A549 (cell line): ENCODE results near the gene UNC79. TPM values are rescaled to one million over a fixed set of nuclear protein-coding genes. Genes with fewer than 3 reads are reported as not detected.
A peak's percentile ranks its signal among the peaks of the same experiment; 100 is the strongest.

ENCODE experiments used
- ATAC-seq, 2 experiments: fragments of 200-7000 bp in 1 of 2; fragments of >200 bp in 1 of 2; cut with Nextera tagmentation in 1 of 2; cut with Tn5 transposase in 1 of 2; 3 replicates each; pipeline versions ENCODE4 v1.8.0 to v1.9.1; 2018 to 2020; ENCODE audit warnings: mild to moderate bottlenecking in 1 of 2, moderate library complexity in 1 of 2
- CTCF ChIA-PET: fragments of 300-600 bp; sonication (Branson Sonifier 250); formaldehyde crosslinking; extraction: SDS; loops from one replicate; lab custom pipeline; 2021; ENCODE audit warnings: antibody characterized with exemption, inconsistent platforms; lab: Yijun Ruan, JAX
- POLR2A ChIA-PET: fragments of 350-600 bp; formaldehyde crosslinking; extraction: SDS; loops from one replicate; lab custom pipeline; 2021; ENCODE audit warnings: antibody characterized with exemption, inconsistent platforms; lab: Yijun Ruan, JAX
- DNase-seq, 2 experiments: peaks; one replicate each; pipeline versions ENCODE4 v3.0.0 to v3.0.0-alpha.2; 2011 to 2016; ENCODE audit warnings: low read depth in 1 of 2, low spot score in 1 of 2
- FAIRE-seq: peaks from 2 replicates; lab custom pipeline; 2011; peaks lifted over from hg19 to GRCh38; lab: Jason Lieb, UNC
- H3K27ac ChIP-seq, 2 experiments: fragments of >200 bp; sonication (Bioruptor Twin); formaldehyde crosslinking; 3 replicates each; pipeline ENCODE4 v1.5.1; 2016 to 2017
- H3K4me1 ChIP-seq: fragments of >200 bp; sonication (Bioruptor Twin); formaldehyde crosslinking; 3 replicates; pipeline ENCODE4 v1.6.1; 2016
- H3K4me2 ChIP-seq: fragments of >200 bp; sonication (Bioruptor Twin); formaldehyde crosslinking; 3 replicates; pipeline ENCODE4 v1.6.1; 2016
- H3K4me3 ChIP-seq: fragments of >200 bp; sonication (Bioruptor Twin); formaldehyde crosslinking; 3 replicates; pipeline ENCODE4 v1.5.1; 2016
- H3K9me3 ChIP-seq: fragments of >200 bp; sonication (Bioruptor Twin); formaldehyde crosslinking; 3 replicates; pipeline ENCODE4 v1.6.1; 2016
- CBX8 ChIP-seq: fragments of 200-600 bp; sonication (generic); IDR thresholded peaks from 2 replicates; pipeline ENCODE4 v1.6.1; 2016
- CEBPB ChIP-seq, 2 experiments: fragments of >200 bp in 1 of 2; sonication (Bioruptor Twin) in 1 of 2; formaldehyde crosslinking in 1 of 2; IDR thresholded peaks; 2 replicates each; pipeline ENCODE4 v1.6.1; 2012 to 2016
- CHD2 ChIP-seq: fragments of 150-350 bp; IDR thresholded peaks from 2 replicates; pipeline ENCODE4 v1.6.1; 2014; ENCODE audit warnings: low read length; ENCODE audit not compliant: partially characterized antibody
- CTCF ChIP-seq: fragments of >200 bp; sonication (Bioruptor Twin); formaldehyde crosslinking; IDR thresholded peaks from 3 replicates; pipeline ENCODE4 v1.5.1; 2016
- EHMT2 ChIP-seq: fragments of 200-600 bp; sonication (generic); IDR thresholded peaks from 2 replicates; pipeline ENCODE4 v1.6.1; 2016; ENCODE audit warnings: antibody characterized with exemption, low read depth, mild to moderate bottlenecking, moderate library complexity
- EP300 ChIP-seq, 2 experiments: fragments of >200 bp; sonication (Bioruptor Twin); formaldehyde crosslinking; IDR thresholded peaks; 2 replicates in 1 of 2; 3 replicates in 1 of 2; pipeline ENCODE4 v1.6.1; 2016 to 2017
- FOSL2 ChIP-seq, 2 experiments: fragments of 450-650 bp in 1 of 2; fragments of >200 bp in 1 of 2; sonication (Bioruptor Twin) in 1 of 2; formaldehyde crosslinking; IDR thresholded peaks; 2 replicates each; pipeline versions ENCODE4 v1.5.0 to v1.6.1; 2016 to 2020; ENCODE audit warnings: mild to moderate bottlenecking in 1 of 2, moderate library complexity in 1 of 2
- GATA3 ChIP-seq: IDR thresholded peaks from 2 replicates; pipeline ENCODE4 v1.6.1; 2012; ENCODE audit warnings: borderline replicate concordance
- HES2 ChIP-seq: fragments of >200 bp; sonication (Bioruptor Twin); formaldehyde crosslinking; IDR thresholded peaks from 2 replicates; pipeline ENCODE4 v1.6.1; 2016
- HOXB13 ChIP-seq: fragments of 250-450 bp; sonication (Bioruptor Pico); IDR thresholded peaks from 2 replicates; pipeline ENCODE4 v1.5.0; 2020; ENCODE audit warnings: low read depth, mild to moderate bottlenecking, moderate library complexity
- HOXB5 ChIP-seq: fragments of 250-450 bp; sonication (Bioruptor Pico); IDR thresholded peaks from 2 replicates; pipeline ENCODE4 v1.5.0; 2020; ENCODE audit warnings: mild to moderate bottlenecking, moderate library complexity
- KDM5A ChIP-seq: fragments of 200-600 bp; sonication (generic); IDR thresholded peaks from 2 replicates; pipeline ENCODE4 v1.6.1; 2016; ENCODE audit warnings: antibody characterized with exemption, mild to moderate bottlenecking
- PBX3 ChIP-seq: IDR thresholded peaks from 2 replicates; pipeline ENCODE4 v1.6.1; 2012
- PHF8 ChIP-seq: fragments of 200-600 bp; sonication (generic); IDR thresholded peaks from 2 replicates; pipeline ENCODE4 v1.6.1; 2016; ENCODE audit warnings: low read depth, mild to moderate bottlenecking, antibody characterized with exemption, moderate library complexity, borderline replicate concordance
- POLR2A ChIP-seq: IDR thresholded peaks from 2 replicates; pipeline ENCODE4 v1.6.1; 2012; ENCODE audit warnings: mild to moderate bottlenecking, low read length
- RAD21 ChIP-seq, 2 experiments: fragments of >200 bp in 1 of 2; sonication (Bioruptor Twin) in 1 of 2; formaldehyde crosslinking in 1 of 2; IDR thresholded peaks in 1 of 2; conservative IDR thresholded peaks in 1 of 2; 2 replicates in 1 of 2; 3 replicates in 1 of 2; pipeline ENCODE4 v1.6.1; 2012 to 2018; ENCODE audit warnings: inconsistent platforms in 1 of 2
- RCOR1 ChIP-seq: fragments of 150-350 bp; IDR thresholded peaks from 2 replicates; pipeline ENCODE4 v1.6.1; 2014; ENCODE audit warnings: antibody characterized with exemption, low read length, low read depth
- RFX5 ChIP-seq: fragments of 450-650 bp; IDR thresholded peaks from 2 replicates; pipeline ENCODE4 v1.7.1; 2014; ENCODE audit warnings: antibody characterized with exemption, mild to moderate bottlenecking, moderate library complexity
- RNF2 ChIP-seq: fragments of 200-600 bp; sonication (generic); IDR thresholded peaks from 2 replicates; pipeline ENCODE4 v1.6.1; 2016; ENCODE audit warnings: low read depth, mild to moderate bottlenecking, antibody characterized with exemption, moderate library complexity, borderline replicate concordance
- SMC3 ChIP-seq: fragments of >200 bp; sonication (Bioruptor Twin); formaldehyde crosslinking; IDR thresholded peaks from 3 replicates; pipeline ENCODE4 v1.6.1; 2018; ENCODE audit warnings: inconsistent platforms
- SREBF2 ChIP-seq: fragments of 450-650 bp; IDR thresholded peaks from 2 replicates; pipeline ENCODE4 v1.6.1; 2014; ENCODE audit warnings: mild to moderate bottlenecking, moderate library complexity
- ZNF302 ChIP-seq: fragments of 250-450 bp; sonication (Bioruptor Pico); IDR thresholded peaks from 2 replicates; pipeline ENCODE4 v1.9.0; 2021; ENCODE audit warnings: inconsistent platforms, mild to moderate bottlenecking, moderate library complexity
- WGBS: methylation state at CpG from one replicate; pipeline ENCODE4 v1.1.6; 2017; ENCODE audit errors: missing lambda C conversion rate; 5-methylcytosine and 5-hydroxymethylcytosine counted together
- polyA plus RNA-seq, 4 experiments: library from polyadenylated mRNA; depleted of rRNA in 3 of 4; stranded (reverse); fragments of >200 nt; fragmentation: RNase III in 1 of 4; extraction: RNeasy Plus Mini Kit Qiagen cat#74134 plus additional on column Dnase treatment in 1 of 4; gene quantifications; 2 replicates in 3 of 4; 3 replicates in 1 of 4; pipeline ENCODE4 v1.2.3, GENCODE V29; 2011 to 2017
- TF ChIP-seq, protein P1 (sequence below): IDR thresholded peaks from 2 replicates; pipeline ENCODE4 v1.6.1; 2012; ENCODE audit warnings: low read depth, borderline replicate concordance
- TF ChIP-seq, protein P2 (sequence below): fragments of 250-450 bp; sonication (Bioruptor Pico); IDR thresholded peaks from 2 replicates; pipeline ENCODE4 v1.5.0; 2020; ENCODE audit warnings: low read depth, mild to moderate bottlenecking, moderate library complexity

Gene UNC79
- polyA plus RNA-seq, 2 of the 4 experiments (the other 2 are of a cell fraction), result 0.01 TPM

DNA sequence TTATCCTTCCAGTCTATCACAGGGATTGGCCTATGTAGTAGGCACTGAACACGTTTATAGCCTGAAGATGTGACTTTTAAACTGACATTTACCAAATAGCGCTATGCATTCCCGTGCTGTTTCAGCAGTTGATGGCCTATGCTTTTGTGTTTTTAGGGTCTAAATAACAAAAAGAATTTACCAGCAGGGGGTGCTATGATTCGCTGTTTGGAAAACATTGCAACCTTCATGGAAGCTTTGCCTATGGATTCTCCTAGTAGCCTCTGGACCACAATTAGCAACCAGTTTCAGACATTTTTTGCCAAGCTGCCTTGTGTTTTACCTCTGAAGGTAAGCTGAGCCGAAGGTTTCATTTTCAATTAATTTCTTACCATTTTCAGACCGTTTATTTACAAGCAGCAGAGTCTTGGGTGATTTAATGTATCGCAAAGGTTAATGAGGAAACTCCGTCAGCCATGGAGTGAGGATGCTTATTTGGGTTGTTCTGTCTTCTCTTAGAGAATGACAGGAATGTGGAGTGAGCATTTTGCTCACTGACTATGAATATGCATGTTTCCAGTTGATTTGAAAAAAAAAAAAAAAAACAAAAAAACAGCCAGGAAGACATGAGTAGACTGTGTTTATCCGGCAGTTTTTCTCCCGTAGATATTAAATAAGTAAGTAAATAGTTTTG, 224.5 kb downstream of the UNC79 start:
- DNase-seq, result peak; percentile 22 to 58
- 31% methylated on average over 10 of the region's 10 CpGs for WGBS
- no peak overlapping the region for H3K27ac ChIP-seq
- H3K4me2 ChIP-seq, result no peak overlapping the region
- TF ChIP-seq SMC3 (peak; percentile 51; the same call in 2 of the 3 replicates), RAD21 (conservative IDR thresholded peaks at IDR 0.05 in 1 of 2, IDR thresholded peaks at IDR 0.05 in 1 of 2) (peak; percentile 59 to 67), CTCF (peak; percentile 59), PHF8 (no peak)
- no peak overlapping the region for H3K4me3 ChIP-seq
- ChIA-PET CTCF (interaction anchor here (0.6 to 3.9 kb wide), 42 partner anchors 8 to 527 kb away, joined by 3 to 19 read pairs (median 4); partner anchors contain the start of gene PRIMA1), POLR2A (interaction anchor here (0.7 kb wide), 1 partner anchor 10 kb away, joined by 3 read pairs; no protein-coding TSS in a partner anchor)
- ATAC-seq, result peak; percentile 50 to 71; a peak in 4 of 6 replicates
- 0 out of 3 replicates have a peak, but pooled peaks cover 4% of the 10 kb centered on the region for H3K9me3 ChIP-seq
- no peaks in the 10 kb centered on the region for H3K4me1 ChIP-seq
- peak; percentile 36 for FAIRE-seq

DNA sequence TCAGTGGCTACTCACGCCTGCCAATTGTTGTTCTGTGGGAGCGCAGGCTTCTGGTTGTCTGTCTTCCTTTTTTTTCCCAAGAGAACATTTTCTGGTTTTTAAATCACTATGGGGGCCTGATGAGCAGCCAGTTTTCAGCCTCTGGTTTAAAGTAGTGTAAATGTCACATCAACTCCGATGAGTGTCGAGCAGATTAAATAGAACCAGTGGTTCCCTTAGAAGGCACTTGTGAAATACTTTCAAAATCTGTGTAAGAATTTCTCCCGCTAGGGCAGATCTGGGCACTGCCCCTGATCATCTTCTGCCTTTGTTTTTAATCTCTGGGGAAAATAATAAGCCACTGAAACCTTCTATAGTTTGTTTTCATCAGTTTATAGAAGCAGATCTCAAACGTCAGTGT, 227.1 kb downstream of the UNC79 start:
- POLR2A ChIA-PET, result no interaction called here
- Histone ChIP-seq H3K9me3 (no peaks in the 10 kb centered on the region), H3K4me2 (no peak overlapping the region), H3K4me3 (no peak overlapping the region), H3K4me1 (no peaks in the 10 kb centered on the region)
- ATAC-seq, result no peak
- DNase-seq, result no peak
- TF ChIP-seq SMC3, result no peak
- no peak for TF ChIP-seq ZNF302 (CRISPR knock-in tag)
- TF ChIP-seq CHD2, result no peak
- TF ChIP-seq, protein P1, sequence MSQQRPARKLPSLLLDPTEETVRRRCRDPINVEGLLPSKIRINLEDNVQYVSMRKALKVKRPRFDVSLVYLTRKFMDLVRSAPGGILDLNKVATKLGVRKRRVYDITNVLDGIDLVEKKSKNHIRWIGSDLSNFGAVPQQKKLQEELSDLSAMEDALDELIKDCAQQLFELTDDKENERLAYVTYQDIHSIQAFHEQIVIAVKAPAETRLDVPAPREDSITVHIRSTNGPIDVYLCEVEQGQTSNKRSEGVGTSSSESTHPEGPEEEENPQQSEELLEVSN, result no peak
- no peak for TF ChIP-seq HES2
- no peak for TF ChIP-seq CTCF
- TF ChIP-seq, protein P2, sequence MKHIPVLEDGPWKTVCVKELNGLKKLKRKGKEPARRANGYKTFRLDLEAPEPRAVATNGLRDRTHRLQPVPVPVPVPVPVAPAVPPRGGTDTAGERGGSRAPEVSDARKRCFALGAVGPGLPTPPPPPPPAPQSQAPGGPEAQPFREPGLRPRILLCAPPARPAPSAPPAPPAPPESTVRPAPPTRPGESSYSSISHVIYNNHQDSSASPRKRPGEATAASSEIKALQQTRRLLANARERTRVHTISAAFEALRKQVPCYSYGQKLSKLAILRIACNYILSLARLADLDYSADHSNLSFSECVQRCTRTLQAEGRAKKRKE (CRISPR knock-in tag), result no peak
- no peak for TF ChIP-seq SREBF2
- no peak for TF ChIP-seq PBX3
- no peak for TF ChIP-seq KDM5A
- TF ChIP-seq, all 56 proteins: peak for 0
- FAIRE-seq, result no peak
- CTCF ChIA-PET, result no interaction called here
- WGBS, result 22% methylated on average over 6 of the region's 6 CpGs
- no peak overlapping the region for H3K27ac ChIP-seq

DNA sequence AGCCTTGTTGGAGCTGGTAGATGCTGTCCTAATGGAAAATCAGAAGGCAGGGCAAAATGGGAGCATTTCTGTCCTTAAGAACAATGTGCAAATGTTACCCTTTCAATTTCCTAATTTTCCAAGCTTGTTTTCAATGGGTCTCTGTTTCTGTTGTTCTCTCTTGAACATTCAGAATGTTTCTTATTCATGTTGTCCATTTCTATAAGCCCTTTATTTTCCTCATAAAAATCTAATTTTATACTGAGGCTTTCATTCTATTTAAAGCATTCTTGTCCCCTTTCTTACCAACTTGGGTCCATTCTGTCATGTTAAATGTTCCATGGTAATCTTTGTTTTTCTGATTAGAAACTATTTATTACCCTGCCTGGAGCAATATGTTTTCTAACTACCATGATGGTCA, 232.6 kb downstream of the UNC79 start:
- Histone ChIP-seq H3K4me1 (no peaks in the 10 kb centered on the region), H3K9me3 (peaks cover 23% of the 10 kb centered on the region; the same call in 2 of the 3 replicates), H3K27ac (no peak overlapping the region), H3K4me2 (no peak overlapping the region), H3K4me3 (no peak overlapping the region)
- DNase-seq (no peak), ATAC-seq (no peak), FAIRE-seq (no peak)
- CTCF ChIA-PET, result interaction anchor here (2.7 kb wide), 1 partner anchor 9 kb away, joined by 8 read pairs; no protein-coding TSS in a partner anchor
- POLR2A ChIA-PET, result no interaction called here
- no peak for TF ChIP-seq EP300 (IDR thresholded peaks at IDR 0.05)
- TF ChIP-seq CBX8, result no peak
- TF ChIP-seq SREBF2, result no peak
- TF ChIP-seq POLR2A, result no peak
- no peak for TF ChIP-seq SMC3
- no peak for TF ChIP-seq EHMT2
- no peak for TF ChIP-seq HOXB13 (CRISPR knock-in tag)
- no peak for TF ChIP-seq RCOR1
- TF ChIP-seq FOSL2 (IDR thresholded peaks at IDR 0.05), result no peak
- no peak for TF ChIP-seq FOSL2 (CRISPR knock-in tag; IDR thresholded peaks at IDR 0.05)
- TF ChIP-seq RAD21 (conservative IDR thresholded peaks at IDR 0.05 in 1 of 2, IDR thresholded peaks at IDR 0.05 in 1 of 2), result no peak
- no peak for TF ChIP-seq GATA3
- TF ChIP-seq RNF2, result no peak
- no peak for TF ChIP-seq CEBPB (IDR thresholded peaks at IDR 0.05)
- TF ChIP-seq RFX5, result no peak
- no peak for TF ChIP-seq ZNF302 (CRISPR knock-in tag)
- no peak for TF ChIP-seq KDM5A
- no peak for TF ChIP-seq HOXB5 (CRISPR knock-in tag)
